ENCODE measurements around the gene RTN4IP1. TPM values are rescaled to one million over a fixed set of nuclear protein-coding genes. Genes with fewer than 3 reads are reported as not detected.

RTN4IP1 gene
- total and polyA plus RNA-seq, 2 of the 13 experiments (the other 11 are each of a cell fraction or from before 2014, with no cell fraction given), result 5.5 to 17.2 TPM

GRCh38 chr6:106569428-106569827 is 59.9 kb downstream of the RTN4IP1 start:
- CTCF ChIA-PET (ENCODE audit: low intra/inter-chr PET ratio, low total read pairs), result no interaction called here

DNA sequence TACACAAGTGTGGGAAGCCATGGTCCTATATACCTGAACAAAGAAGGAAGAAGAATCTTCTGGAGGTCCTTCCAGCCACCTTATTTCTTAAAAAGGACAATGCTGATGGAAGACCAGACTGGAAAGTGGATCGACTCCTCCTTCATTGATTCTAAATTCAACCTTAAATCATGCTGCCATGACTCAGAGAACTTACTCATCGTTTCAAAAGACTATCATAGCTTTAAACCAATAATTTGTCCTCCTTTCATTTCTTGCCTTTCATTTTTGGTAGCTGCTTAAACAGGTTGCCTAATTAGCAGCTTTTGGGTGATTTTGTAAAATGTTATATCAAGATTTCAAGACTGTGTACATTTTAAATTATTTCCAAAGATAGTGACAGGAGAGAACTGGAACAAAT is 60.8 kb downstream of the RTN4IP1 start:
- WGBS (ENCODE audit: low lambda C conversion rate), result 95% methylated on average over 2 of the region's 2 CpGs
- Histone ChIP-seq H3K4me1 (ENCODE audit: insufficient read depth, low read length) (no peaks in the 10 kb centered on the region), H3K9ac (ENCODE audit: insufficient read depth, low read depth, low read length) (no peak overlapping the region), H4K20me1 (ENCODE audit: insufficient read depth, low read length) (no peaks in the 10 kb centered on the region), H2AFZ (ENCODE audit: low read length) (no peak overlapping the region), H3K27me3 (ENCODE audit: control insufficient read depth in 1 of 2, insufficient read depth in 2 of 2, low read length in 2 of 2) (no peaks in the 10 kb centered on the region), H3K27ac (ENCODE audit: extremely low read length, insufficient read depth, low read length) (no peak overlapping the region), H3K9me3 (ENCODE audit: low read length) (no peaks in the 10 kb centered on the region), H3K4me2 (ENCODE audit: low read depth, low read length) (no peak overlapping the region), H3K79me2 (ENCODE audit: insufficient read depth, low read length) (no peaks in the 10 kb centered on the region), H3K36me3 (replicated peaks in 1 of 2; ENCODE audit: control insufficient read depth in 1 of 2, insufficient read depth in 2 of 2, low read length in 2 of 2) (peaks cover 2 to 49% of the 10 kb centered on the region in 2 experiments; a peak in 4 of 5 replicates), H3K4me3 (replicated peaks in 1 of 3; ENCODE audit: insufficient read depth in 1 of 3, low read depth in 2 of 3, low read length in 3 of 3) (no peak overlapping the region)
- FAIRE-seq, result no peak
- in situ Hi-C loops (cut with HindIII; ENCODE audit: extremely low pct_ligation_motif_present, low pct_unique_long_range_greater_than_20kb) (loop anchor here (5.0 to 10.0 kb wide), 2 partner anchors 121 to 234 kb away; no protein-coding TSS in a partner anchor), intact Hi-C loops (cut with micrococcal nuclease; ENCODE audit: unreplicated experiment) (no loop called here)
- BruUV-seq (replicated peaks), result TSS peak; percentile 40
- CTCF ChIA-PET (ENCODE audit: low intra/inter-chr PET ratio, low total read pairs), result interaction anchor here (5.4 kb wide), 1 partner anchor 123 kb away, joined by 81 read pairs; no protein-coding TSS in a partner anchor
- POLR2A ChIA-PET, result no interaction called here
- DNase-seq (ENCODE audit: low spot score), result no peak
- no peak for ATAC-seq
- TF ChIP-seq HHEX (CRISPR knock-in tag; IDR thresholded peaks at IDR 0.05) (no peak), SUZ12 (IDR thresholded peaks at IDR 0.05; ENCODE audit: low read depth, low read length) (no peak), RARG (CRISPR knock-in tag; IDR thresholded peaks at IDR 0.05; ENCODE audit: low read depth) (no peak), RBAK (CRISPR knock-in tag; IDR thresholded peaks at IDR 0.05) (no peak), LCORL (IDR thresholded peaks at IDR 0.05) (no peak), LCORL (CRISPR knock-in tag; IDR thresholded peaks at IDR 0.05) (no peak), SOX13 (IDR thresholded peaks at IDR 0.05) (no peak), SOX13 (CRISPR knock-in tag; conservative IDR thresholded peaks at IDR 0.05 in 1 of 2, IDR thresholded peaks at IDR 0.05 in 1 of 2) (no peak), IRF2 (CRISPR knock-in tag; IDR thresholded peaks at IDR 0.05) (no peak), FOXJ3 (CRISPR knock-in tag; IDR thresholded peaks at IDR 0.05; ENCODE audit: borderline replicate concordance) (no peak), HOXA5 (CRISPR knock-in tag; IDR thresholded peaks at IDR 0.05) (no peak), KLF16 (CRISPR knock-in tag; IDR thresholded peaks at IDR 0.05) (no peak), SMYD3 (CRISPR knock-in tag; IDR thresholded peaks at IDR 0.05) (no peak), MTA3 (CRISPR knock-in tag; IDR thresholded peaks at IDR 0.05) (no peak)

More at GRCh38 chr6:106569428-106569827, 59.9 kb downstream of the RTN4IP1 start:
- Histone ChIP-seq H3K27ac (ENCODE audit: extremely low read length, insufficient read depth, low read length) (no peak overlapping the region), H3K9me3 (ENCODE audit: low read length) (no peaks in the 10 kb centered on the region), H2AFZ (ENCODE audit: low read length) (no peak overlapping the region), H3K27me3 (ENCODE audit: control insufficient read depth in 1 of 2, insufficient read depth in 2 of 2, low read length in 2 of 2) (no peaks in the 10 kb centered on the region), H3K4me1 (ENCODE audit: insufficient read depth, low read length) (peaks cover 2% of the 10 kb centered on the region), H3K4me2 (ENCODE audit: low read depth, low read length) (no peak overlapping the region), H3K79me2 (ENCODE audit: insufficient read depth, low read length) (no peaks in the 10 kb centered on the region), H3K36me3 (replicated peaks in 1 of 2; ENCODE audit: control insufficient read depth in 1 of 2, insufficient read depth in 2 of 2, low read length in 2 of 2) (peaks cover 2 to 40% of the 10 kb centered on the region in 2 experiments), H3K4me3 (replicated peaks in 1 of 3; ENCODE audit: insufficient read depth in 1 of 3, low read depth in 2 of 3, low read length in 3 of 3) (no peak overlapping the region), H4K20me1 (ENCODE audit: insufficient read depth, low read length) (no peaks in the 10 kb centered on the region), H3K9ac (ENCODE audit: insufficient read depth, low read depth, low read length) (no peak overlapping the region)
- BruUV-seq (replicated peaks), result no TSS peak
- FAIRE-seq (no peak), ATAC-seq (no peak), DNase-seq (ENCODE audit: low spot score) (no peak)
- in situ Hi-C loops (cut with HindIII; ENCODE audit: extremely low pct_ligation_motif_present, low pct_unique_long_range_greater_than_20kb), result loop anchor here (5.0 to 10.0 kb wide), 2 partner anchors 122 to 235 kb away; no protein-coding TSS in a partner anchor
- 100% methylated on average over 4 of the region's 4 CpGs for WGBS (ENCODE audit: low lambda C conversion rate)
- intact Hi-C loops (cut with micrococcal nuclease; ENCODE audit: unreplicated experiment), result no loop called here
- TF ChIP-seq, protein P1, sequence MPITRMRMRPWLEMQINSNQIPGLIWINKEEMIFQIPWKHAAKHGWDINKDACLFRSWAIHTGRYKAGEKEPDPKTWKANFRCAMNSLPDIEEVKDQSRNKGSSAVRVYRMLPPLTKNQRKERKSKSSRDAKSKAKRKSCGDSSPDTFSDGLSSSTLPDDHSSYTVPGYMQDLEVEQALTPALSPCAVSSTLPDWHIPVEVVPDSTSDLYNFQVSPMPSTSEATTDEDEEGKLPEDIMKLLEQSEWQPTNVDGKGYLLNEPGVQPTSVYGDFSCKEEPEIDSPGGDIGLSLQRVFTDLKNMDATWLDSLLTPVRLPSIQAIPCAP (CRISPR knock-in tag; IDR thresholded peaks at IDR 0.05; ENCODE audit: low read depth), result no peak
- no peak for TF ChIP-seq POLR2AphosphoS5 (IDR thresholded peaks at IDR 0.05; ENCODE audit: low read depth, low read length)
- no peak for TF ChIP-seq ZUFSP (CRISPR knock-in tag; IDR thresholded peaks at IDR 0.05; ENCODE audit: borderline replicate concordance)
- POLR2A ChIA-PET, result no interaction called here

Data from HepG2 (cell line).